NCI-H1694 treated with DMSO at 0.1 percent for 48 hours (cell line): ENCODE results near the gene PNPLA2.

Experiments
- DNase-seq: peaks from one replicate; lab custom pipeline; 2025; lab: John Stamatoyannopoulos, UW

PNPLA2 gene

GRCh38 chr11:798093-798713, 20.5 kb upstream of the PNPLA2 start, which contains the start of gene SLC25A22:
TSS of gene SLC25A22 (minus strand) at chr11:798281. CDS start at chr11:795006, 3,275 bp downstream.
- DNase-seq = peak; percentile 16

GRCh38 chr11:799641-800316, 18.9 kb upstream of the PNPLA2 start:
- DNase-seq = no peak

- no peak for DNase-seq
Observed at GRCh38 chr11:800473-800872, 18.2 kb upstream of the PNPLA2 start.

GRCh38 chr11:801097-801780, 17.5 kb upstream of the PNPLA2 start:
- no peak for DNase-seq

- no peak for DNase-seq
Observed at GRCh38 chr11:802018-802617, 16.6 kb upstream of the PNPLA2 start.

GRCh38 chr11:802693-803466, 15.8 kb upstream of the PNPLA2 start:
- no peak for DNase-seq

GRCh38 chr11:803467-803742, 15.3 kb upstream of the PNPLA2 start:
- no peak for DNase-seq

GRCh38 chr11:803770-804598, 14.7 kb upstream of the PNPLA2 start:
- DNase-seq = peak; percentile 32

- DNase-seq = no peak
Observed at GRCh38 chr11:804599-804964, 14.1 kb upstream of the PNPLA2 start.

- DNase-seq = no peak
Observed at GRCh38 chr11:808427-809286, 10.1 kb upstream of the PNPLA2 start.

- DNase-seq = peak; percentile 87
Observed at GRCh38 chr11:809287-810039, 9.3 kb upstream of the PNPLA2 start, which contains the start of gene RPLP2. TSS of gene RPLP2 (plus strand) at chr11:809967. CDS start at chr11:810235, 268 bp downstream.

- DNase-seq = no peak
Observed at GRCh38 chr11:810040-810567, 8.6 kb upstream of the PNPLA2 start.

- DNase-seq = no peak
Observed at GRCh38 chr11:811446-812245, 7.1 kb upstream of the PNPLA2 start.

GRCh38 chr11:812390-812789, 6.3 kb upstream of the PNPLA2 start:
- DNase-seq = no peak

GRCh38 chr11:813072-813455, 5.7 kb upstream of the PNPLA2 start:
- no peak for DNase-seq

- no peak for DNase-seq
Observed at GRCh38 chr11:813456-814096, 5.1 kb upstream of the PNPLA2 start.

GRCh38 chr11:815675-816432, 2.9 kb upstream of the PNPLA2 start:
- DNase-seq = no peak
